NCI-H2107 treated with DMSO at 0.1 percent for 48 hours (cell line): ENCODE measurements around the gene SLC12A3.

Experiments
- DNase-seq: peaks from one replicate; lab custom pipeline; 2025; ENCODE audit not compliant: unreplicated experiment; lab: John Stamatoyannopoulos, UW

Gene SLC12A3

DNA sequence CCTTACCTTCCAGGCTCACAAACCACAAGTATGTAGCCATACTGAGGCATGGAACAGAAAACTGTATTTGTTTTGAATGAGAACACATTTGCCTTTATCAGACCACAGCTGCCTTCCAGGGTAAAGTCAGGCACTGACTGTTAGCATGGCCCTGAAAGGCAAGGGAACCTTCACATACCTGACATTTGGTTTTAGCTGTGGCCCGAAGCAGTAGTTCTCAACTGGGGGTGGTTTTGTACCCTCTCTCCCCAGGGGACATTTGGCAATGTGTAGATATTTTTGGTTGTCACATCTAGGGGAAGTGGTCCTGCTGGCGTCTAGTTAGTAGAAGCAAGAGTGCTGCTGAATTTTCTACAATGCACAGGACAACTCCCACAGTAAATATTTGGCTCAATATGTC lies 76.1 kb downstream of the SLC12A3 start:
- DNase-seq, result no peak

DNA sequence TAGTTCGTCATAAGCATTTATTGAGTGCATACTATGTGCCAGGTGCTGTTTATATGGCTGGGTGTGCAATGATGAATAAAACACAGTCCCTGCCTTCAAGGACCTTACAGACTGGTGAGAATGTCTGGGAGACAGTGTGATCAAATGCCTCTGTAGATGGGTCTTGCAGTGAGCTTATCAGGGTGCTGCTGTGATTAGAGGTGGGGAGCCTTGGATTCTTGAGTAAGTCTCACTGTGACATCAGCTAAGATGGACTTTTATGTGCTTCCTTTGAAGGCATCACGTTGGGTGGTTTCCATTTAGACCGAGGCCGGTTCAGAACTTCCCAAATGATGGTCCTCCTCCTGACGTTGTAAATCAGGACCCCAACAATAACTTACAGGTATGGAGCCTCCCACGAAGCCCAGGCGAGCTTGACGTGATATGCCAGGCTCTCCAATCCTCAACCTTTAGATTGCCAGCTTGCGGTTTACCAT lies 76.9 kb downstream of the SLC12A3 start:
- no peak for DNase-seq

DNA sequence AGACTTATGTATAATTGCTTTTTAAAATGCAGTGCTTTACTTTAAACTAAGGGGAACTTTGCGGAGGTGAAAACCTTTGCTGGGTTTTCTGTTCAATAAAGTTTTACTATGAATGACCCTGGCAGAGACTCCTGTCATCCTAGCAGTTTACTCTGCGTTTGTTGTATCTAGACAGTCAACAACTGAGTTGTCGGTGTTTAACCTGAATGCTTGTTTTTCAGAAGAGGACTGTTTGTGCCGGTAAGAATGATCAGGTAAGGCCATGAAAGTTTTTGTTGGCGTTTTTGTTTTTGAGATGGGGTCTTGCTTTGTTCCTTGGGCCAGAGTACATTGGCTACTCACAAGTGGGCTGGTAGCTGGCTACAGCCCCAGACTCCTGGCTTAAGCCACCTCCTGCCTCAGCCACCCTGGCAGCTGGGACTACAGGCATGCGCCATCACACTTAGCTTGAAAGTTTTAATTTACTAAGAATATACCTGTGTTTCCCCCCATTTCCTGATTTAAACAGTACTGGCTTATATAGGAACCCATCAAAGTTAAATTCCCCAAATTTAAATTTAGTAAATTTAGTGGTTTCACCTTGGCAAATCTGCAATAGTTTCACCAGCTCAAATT lies 78.9 kb downstream of the SLC12A3 start:
- no peak for DNase-seq

DNA sequence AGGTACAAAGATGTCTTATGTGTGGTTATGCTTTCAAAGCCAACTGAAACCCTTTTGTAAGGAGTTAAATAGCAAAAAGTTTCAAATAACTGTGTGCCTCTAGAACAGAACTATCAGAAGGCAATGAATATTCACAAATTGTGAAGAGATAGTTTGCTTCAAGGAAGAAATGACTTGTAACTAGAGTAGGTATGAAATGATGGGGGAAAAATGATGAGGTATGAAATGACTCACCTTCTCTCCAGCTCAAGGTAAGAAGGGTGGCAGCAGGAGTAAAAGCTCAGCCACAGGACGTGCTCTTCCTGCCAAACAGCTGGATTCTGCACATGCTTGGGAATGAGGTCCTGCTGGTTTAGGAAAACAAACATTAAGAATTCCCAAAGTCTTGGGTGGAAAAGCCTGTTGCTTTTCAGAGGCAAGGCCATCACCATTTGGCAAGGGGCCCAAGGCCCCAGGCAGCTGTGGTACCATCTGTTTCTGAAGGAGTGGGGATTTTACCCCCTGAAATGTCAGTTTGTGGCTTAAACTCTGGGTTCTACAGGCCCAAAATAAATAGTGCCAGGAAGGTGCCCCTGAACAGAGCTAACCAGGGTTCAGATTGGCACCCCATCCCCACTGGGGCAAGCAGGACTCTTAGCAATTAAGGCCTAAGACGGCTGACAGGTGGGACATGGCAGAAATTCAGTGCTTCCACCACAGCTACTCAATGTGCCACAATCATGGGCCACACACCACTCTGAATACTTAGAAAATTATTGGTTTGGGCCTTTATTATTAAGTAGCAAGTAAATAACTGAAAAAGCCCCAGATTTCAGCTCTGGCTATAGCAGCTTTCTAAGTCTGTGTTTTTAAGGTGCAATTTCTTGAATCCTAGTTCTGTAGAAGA lies 80.2 kb downstream of the SLC12A3 start:
- DNase-seq, result no peak

DNA sequence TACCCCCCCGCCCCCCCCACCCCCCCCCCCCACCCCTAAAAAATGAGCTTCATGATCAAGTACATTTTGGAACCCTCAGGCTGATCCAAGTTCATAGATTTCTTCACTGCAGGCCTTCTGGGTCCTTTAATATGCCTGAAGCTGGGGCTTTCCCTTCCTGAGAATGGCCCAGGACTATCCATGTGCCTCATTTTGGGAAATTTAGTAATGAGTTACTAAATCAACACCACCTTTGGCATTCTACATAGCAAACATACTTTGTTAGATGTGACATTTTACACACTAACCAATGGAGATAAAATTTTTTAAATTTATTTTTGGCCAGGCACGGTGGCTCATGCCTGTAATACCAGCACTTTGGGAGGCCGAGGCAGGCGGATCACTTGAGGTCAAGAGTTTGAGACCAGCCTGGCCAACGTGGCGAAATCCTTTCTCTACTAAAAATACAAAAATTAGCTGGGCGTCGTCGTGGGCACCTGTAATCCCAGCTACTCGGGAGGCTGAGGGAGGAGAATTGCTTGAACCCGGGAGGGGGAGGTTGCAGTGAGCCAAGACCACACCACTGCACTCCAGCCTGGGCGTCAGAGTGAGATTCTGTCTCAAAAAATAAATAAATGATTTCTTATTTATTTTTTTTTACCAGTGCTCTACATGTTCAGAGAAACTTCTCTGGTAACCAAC lies 81.0 kb downstream of the SLC12A3 start:
- no peak for DNase-seq

DNA sequence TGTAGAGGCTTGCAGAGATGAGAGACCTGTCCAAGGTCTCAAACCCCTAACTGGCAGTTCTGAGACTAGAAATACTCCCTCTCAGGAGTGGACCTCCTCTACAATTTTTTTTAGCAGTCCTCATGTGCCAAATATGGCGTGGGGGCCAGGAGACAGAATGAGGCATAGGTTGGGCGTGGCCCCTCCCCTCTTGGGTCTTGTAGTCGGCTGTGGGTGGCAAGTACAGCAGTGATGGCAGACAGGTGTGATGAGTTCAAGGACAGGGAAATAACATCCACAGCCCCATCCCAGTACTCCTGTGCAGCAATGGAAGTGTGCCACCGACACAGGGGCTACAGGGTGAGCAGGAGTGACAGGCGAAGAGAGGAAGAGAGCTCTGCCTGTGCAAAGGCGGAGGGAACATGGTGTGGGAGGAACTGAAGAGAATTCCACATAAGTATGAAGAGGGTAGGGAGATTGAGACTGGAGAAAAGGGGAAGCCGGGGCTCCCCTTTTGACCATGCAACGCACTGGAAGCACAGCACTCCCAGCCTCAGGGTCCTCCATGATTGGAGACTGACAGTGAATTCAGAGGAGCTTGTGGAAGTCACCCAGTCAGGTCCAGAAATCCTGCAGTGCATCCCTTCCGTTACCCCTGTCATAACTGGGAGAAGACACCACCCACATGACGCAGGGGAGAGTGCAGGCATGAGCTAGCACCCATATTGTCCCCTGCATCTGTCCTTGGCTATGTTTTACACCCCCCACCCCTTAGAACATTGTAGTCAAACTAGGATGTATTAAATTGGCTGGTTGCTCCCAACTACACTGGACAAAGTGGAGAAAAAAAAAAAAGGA lies 82.0 kb downstream of the SLC12A3 start:
- no peak for DNase-seq

DNA sequence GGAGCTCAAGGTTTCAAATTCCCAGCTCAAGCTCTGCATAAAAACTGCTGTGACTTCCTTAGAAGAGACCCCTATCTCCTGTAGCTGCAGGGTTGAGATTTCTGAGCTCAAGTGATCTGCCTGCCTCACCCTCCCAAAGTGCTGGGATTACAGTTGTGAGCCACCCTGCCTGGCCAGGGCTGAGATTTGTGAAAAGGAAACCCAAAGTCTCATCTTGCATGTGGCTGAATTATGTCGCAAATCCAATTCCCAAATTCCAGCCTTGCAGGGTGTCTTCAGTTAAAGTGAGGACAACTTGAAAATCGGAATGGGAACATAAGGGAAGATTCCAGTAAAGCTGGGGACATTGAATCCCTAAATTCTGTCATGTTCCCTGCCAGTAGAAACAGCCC lies 82.6 kb downstream of the SLC12A3 start:
- no peak for DNase-seq

DNA sequence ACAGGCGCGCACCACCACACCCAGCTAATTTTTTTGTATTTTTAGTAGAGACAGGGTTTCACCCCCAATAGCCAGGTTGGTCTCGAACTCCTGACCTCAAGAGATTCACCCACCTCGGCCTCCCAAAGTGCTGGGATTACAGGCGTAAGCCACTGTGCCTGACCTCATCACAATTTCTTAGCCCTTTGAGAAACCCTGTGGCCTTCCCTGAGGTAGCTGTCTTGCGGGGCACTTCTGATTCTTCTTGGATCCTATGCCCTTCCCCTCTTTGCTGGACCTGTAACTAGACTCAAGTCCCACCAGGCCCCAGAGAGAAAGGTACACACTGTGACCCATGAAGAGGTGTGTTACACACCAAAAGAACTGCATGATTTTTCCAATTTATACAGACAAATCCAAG lies 83.2 kb downstream of the SLC12A3 start:
- DNase-seq, result no peak

DNA sequence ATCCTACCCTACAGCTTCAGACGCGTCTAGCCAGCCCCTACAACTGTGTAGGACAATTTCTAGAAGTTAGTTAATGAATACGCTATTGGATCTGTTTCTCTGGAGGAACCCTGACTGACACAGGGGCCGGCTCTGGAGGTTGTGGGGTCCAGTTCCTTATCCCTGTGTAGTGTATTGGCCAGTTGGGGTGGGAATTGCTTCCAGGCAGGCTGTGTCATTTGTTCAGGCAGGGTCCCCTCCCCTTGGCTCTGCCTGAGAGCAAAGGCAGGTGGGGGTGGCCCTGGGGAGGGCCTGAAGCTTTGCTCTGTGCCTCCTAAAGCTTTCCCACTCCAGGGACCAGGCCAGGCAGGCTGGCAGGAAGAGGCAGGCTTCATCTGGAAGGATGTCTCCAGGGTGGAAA lies 85.0 kb downstream of the SLC12A3 start:
- DNase-seq, result no peak

DNA sequence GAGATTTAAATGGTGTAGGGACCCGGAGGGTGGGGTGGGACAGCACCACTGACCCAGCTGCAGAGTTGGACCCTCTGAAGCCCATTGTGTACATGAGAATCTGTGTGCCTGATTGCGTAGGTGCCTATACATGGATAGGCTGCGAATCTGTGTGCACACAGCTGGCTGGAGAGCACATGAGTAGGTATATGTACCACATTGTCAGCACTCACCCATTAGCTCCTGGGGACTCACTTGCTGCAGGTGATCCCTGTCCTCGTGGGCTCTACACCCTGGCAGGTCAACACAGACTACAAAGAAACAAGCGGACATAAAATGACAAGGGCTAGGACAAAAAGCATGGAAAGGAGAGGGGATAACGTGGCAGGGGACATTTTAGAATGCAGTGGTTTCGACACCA lies 85.4 kb downstream of the SLC12A3 start:
- DNase-seq, result no peak

DNA sequence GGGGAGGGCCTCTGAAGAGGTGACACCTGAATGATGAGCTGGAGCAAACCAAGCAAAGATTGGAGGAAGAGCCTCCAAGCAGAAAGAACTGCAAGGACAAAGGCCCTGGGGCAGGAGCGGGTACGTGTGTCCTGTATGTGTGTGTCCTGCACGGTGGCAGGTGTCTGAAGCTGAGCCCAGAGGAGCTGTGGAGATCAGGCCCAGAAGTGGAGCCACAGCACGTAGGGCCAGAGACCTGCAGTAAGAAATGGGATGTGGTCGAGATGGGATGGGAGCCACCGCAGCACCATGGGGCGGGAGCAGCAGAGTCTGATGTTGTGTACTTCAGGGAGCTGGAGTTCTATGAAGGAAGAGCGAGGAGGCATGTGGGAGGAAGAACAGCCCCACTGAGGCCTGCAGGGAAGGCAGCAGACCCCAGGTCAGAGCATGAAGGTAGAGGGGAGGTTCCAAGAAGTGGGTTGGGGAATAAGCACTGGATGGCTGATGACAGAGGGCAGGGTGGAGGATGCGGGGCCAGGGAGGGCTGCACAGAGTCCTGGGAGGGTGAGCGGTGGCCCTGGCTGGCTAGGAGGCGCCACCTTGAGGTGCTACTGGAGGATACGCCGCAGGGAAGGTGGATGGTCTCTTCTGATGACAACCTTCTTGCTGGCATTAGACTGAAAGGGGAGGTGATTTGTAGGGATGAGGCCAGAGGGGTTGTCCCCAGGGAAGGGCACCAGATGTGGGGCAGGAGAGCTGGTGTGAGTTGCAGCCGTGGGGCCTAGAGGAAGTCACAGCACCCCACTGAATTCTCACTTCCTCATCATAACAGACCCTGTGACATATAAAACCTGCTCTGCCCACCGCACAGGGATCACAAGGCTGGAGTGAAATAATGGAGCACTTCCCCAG lies 86.1 kb downstream of the SLC12A3 start:
- peak; percentile 67 for DNase-seq

DNA sequence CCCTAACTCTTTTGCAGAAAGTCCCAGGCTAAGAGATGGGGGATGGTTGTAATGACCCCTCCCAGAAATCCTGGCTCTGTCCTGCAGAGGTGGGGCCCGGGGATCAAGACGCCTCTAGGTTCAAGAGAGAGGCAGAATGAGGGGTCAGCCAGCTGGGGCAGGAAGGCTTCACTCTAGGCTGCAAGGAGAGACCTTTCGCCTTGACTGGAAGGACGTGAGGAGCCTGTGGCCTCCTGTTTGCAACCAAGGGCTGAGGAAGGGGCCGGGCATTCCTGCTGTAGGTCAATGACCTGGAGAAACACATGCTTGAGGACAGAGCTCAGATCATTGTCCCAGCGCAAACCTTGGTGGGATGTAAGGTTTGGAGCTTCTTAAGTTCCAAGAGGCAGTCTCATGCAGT lies 88.0 kb downstream of the SLC12A3 start:
- no peak for DNase-seq

DNA sequence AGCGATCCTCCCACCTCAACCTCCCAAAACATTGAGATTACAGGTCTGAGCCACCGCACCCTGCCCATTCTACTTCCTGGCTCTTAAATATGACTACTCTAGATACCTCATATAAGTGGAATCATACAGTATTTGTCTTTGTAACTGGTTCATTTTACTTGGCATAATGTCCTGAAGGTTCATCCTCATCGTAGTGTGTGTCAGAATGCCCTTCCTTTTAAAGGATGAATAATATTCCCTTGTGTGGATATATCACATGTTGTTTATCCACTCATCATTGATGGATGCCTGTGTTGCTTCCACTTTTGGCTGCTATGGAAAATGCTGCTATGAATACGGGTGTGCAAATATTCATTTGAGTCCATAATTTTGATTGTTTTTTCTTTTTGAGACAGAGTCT lies 91.1 kb downstream of the SLC12A3 start:
- no peak for DNase-seq

DNA sequence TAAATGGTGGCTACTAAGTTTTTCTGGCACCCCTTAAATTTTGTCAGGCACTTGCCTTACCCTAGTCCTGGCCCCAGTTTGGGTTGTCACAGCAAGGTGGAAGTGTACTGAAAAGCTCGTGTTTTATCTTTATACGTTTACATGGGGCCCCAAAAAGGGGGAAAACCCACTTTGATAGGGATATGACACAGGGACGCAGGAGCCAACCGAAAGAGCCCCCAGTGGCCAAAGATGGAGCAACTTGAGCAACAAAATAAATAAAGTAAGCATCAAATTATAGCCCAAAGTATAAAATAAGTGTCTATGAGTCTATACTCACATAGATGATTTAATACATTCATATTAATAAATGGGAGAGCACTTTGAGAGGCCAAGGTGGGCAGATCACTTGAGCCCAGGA lies 91.7 kb downstream of the SLC12A3 start:
- DNase-seq, result no peak

DNA sequence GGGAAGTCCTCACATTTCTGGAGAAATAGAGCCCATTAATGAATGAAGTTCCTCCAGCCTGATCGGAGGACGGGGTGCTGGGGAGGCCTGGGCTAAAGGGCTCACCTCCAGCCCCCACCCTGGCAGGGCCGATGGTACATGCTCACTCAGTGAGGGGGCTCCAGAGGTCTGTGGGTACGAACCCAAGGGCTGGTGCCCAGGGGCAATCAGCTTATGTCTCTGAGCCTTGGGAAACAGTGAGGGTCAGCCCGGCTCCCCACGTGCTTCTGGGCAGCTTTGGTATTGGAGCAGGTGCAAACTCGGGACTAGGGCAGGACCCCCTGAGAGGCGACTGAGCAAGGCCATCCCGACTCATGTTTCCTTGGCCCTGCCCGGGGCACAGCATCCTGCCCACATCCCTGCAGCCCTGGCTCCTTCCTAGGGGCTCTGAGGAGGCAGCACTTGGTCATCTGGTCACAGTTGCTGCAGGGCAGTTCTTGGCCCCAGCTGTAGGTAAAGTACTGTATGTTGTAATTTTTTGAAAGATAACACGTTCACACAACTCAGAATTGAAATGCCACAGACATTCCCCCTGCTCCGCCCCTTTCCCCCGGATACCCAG lies 95.8 kb downstream of the SLC12A3 start:
- no peak for DNase-seq

DNA sequence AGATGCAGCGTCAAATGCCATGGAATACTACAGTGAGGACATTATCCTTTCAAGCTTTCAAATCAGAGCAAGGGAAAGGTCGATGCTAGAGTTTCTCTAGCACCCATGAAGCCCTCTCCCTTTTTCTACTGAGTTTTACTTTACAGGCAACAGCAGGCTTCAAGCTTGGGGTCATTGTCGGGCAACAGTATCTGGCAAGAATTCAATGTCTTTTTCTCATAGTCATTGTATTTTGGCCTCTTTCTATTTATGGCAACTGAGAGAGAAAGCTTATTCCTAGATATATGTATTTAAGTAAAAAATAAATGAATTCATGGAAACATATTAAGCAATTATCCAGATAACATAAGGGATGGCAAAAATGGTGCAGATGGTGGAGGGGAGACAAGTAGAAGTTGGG lies 96.4 kb downstream of the SLC12A3 start:
- no peak for DNase-seq

DNA sequence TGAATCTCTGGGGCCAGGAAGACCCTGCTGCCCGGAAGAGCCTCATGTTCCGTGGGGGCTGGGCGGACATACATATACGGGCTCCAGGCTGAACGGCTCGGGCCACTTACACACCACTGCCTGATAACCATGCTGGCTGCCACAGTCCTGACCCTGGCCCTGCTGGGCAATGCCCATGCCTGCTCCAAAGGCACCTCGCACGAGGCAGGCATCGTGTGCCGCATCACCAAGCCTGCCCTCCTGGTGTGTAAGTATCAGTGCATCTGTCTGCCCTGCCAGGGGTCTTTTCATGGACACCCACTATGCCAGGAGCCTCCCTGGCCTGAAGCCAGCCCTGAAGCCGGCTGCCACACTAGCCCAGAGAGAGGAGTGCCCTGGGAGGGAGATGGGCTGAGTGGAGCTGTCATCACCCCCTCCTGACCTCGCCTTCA lies 96.9 kb downstream of the SLC12A3 start, which contains the start of gene CETP:
TSS of gene CETP (plus strand) at position 100 of the 431 bp plus-strand sequence. CDS start at position 130, 30 bp downstream.
- no peak for DNase-seq

DNA sequence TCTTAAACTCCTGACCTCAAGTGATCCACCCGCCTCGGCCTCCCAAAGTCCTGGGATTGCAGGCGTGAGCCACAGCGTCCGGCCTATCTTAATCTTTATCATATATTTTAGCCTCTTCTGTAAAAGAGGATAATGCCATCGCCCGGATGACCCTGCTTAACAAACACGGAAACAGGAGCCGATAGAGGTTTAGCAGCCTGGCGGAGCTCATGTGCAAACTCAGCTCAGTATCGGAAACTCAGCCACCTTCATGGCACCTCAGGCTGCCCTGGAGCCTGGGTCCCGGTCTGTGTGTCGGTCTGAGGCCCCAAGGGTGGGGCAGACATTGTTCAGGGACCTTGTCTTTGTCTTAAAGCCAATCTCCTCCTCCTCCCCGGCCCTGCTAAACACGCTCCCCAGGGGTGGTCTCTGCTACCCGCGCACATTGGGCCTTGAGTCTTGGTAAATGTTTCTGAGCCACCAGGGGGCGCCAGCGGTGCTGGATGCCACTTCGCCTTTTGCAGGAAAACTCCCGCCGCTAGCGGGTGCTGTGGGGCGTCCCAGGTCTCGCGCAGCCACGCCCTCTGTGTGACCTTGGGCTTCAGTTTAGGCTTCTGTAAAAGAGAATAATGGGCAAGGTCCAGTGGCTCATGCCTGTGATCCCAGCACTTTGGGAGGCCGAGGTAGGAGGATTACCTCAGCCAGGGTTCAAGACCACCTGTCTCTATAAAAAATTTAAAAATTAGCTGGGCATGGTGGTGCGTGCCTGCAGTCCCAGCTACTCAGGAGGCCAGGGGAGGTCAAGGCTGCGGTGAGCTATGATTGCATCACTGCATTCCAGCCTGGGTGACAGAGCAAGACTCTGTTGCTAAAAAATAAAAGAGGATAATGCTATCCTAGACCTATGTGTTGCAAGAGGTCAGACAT lies 99.5 kb downstream of the SLC12A3 start:
- no peak for DNase-seq
